ENCODE measurements around the gene CYP2D6.
"Not testable (repeated sequence)": the region's sequence is repeated elsewhere in the genome, so short reads cannot be mapped to it uniquely, and the experiment has no call there.

CYP2D6 gene

GRCh38 chr22:42131562-42131961 is 952 bp upstream of the CYP2D6 start:
- DNase-seq = no peak

DNA sequence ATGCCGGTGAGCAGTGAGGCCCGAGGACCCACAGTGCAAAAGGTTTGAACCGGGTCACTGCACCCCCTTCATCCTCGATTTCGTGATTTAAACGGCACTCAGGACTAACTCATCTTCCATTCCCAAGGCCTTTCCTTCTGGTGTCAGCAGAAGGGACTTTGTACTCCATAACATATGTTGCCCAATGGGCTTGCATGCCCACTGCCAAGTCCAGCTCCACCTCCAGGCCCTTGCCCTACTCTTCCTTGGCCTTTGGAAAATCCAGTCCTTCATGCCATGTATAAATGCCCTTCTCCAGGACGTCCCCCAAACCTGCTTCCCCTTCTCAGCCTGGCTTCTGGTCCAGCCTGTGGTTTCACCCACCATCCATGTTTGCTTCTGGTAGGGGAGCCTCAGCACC is 428 bp downstream of the CYP2D6 start:
- not testable (repeated sequence) for DNase-seq

DNA sequence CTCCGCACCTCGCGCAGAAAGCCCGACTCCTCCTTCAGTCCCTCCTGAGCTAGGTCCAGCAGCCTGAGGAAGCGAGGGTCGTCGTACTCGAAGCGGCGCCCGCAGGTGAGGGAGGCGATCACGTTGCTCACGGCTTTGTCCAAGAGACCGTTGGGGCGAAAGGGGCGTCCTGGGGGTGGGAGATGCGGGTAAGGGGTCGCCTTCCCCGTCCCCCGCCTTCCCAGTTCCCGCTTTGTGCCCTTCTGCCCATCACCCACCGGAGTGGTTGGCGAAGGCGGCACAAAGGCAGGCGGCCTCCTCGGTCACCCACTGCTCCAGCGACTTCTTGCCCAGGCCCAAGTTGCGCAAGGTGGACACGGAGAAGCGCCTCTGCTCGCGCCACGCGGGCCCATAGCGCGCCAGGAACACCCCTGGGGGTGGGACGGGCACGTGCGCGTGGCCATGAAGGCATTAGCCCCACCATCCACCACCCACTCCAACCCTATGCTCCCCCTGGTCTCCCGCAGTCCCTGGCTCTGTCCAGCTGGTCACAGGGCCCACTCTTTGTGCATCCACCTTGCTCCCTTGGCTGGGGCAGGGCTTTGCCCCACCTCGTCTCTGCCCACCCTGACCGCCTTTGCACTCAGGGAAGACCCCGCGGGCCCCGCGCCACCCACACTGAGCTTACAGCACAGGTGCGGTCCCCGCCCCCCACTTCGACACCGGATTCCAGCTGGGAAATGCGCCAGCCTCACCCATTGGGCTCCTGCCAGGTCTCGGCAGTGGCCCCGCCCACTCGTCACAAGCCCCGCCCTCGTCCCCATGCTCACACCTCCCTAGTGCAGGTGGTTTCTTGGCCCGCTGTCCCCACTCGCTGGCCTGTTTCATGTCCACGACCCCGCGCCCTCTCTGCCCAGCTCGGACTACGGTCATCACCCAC is 1.6 kb downstream of the CYP2D6 start:
- not testable (repeated sequence) for DNase-seq

GRCh38 chr22:42128007-42128406 is 2.6 kb downstream of the CYP2D6 start:
- DNase-seq = not testable (repeated sequence)

- DNase-seq = no peak
Measured at GRCh38 chr22:42127606-42128005, 3.0 kb downstream of the CYP2D6 start.

- DNase-seq = not testable (repeated sequence)
Measured at GRCh38 chr22:42123529-42123928, 7.1 kb downstream of the CYP2D6 start.

DNA sequence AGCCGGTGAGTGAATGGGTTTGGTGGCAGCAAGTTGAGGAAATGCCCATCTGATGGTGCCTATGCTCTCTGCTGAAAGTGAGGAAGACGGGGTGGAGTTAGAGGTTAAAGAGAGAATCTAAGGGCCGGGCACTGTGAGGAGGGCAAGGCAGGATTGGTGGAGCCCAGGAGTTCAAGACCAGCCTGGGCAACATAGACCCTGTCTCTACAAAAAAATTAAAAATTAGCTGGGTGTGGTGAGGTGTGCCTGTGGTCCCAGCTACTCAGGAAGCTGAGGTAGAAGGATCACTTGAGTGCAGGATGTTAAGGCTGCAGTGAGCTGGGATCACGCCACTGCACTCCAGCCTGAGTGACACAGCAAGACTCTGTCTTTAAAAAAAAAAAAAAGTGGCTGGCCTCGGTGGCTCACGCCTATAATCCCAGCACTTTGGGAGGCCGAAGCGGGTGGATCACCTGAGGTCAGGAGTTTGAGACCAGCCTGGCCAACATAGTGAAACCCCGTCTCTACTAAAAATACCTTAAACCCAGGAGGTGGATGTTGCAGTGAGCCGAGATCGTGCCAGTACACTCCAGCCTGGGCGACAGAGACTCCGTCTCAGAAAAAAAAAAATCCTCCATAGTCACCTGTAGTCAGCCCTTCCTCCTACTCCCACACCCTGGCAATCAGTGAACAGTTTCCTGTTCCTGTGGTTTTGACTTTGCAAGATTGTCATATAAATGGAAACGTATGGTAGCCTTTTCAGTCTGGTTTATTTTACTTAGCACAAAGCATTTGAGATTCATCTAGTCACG is 10.2 kb downstream of the CYP2D6 start:
- peak; percentile 73 for DNase-seq

GRCh38 chr22:42116848-42117424 is 13.7 kb downstream of the CYP2D6 start:
- no peak for DNase-seq

- not testable (repeated sequence) for DNase-seq
Measured at GRCh38 chr22:42115420-42115830, 15.2 kb downstream of the CYP2D6 start.

DNA sequence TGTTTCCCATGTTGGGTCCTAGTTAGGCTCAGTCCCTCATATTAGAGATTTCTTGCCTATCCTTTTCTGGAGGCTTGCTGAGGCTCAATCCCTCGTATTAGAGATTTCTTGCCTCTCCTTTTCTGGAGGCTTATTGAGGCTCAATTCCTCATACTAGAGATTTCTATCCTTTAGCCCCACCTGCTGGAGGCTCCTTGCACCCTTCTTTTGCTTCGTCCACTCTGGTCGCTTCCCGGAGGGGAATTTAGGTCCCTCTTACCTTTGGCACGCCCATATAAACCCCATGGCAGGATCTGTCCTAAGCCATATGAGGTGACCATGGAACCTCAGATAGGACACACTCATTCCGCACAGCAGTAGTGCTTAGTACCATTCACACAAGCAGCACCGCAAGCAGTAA is 15.9 kb downstream of the CYP2D6 start:
- no peak for DNase-seq

- DNase-seq = not testable (repeated sequence)
Measured at GRCh38 chr22:42112793-42113192, 17.8 kb downstream of the CYP2D6 start.

- DNase-seq = no peak
Measured at GRCh38 chr22:42111798-42112197, 18.8 kb downstream of the CYP2D6 start.

DNA sequence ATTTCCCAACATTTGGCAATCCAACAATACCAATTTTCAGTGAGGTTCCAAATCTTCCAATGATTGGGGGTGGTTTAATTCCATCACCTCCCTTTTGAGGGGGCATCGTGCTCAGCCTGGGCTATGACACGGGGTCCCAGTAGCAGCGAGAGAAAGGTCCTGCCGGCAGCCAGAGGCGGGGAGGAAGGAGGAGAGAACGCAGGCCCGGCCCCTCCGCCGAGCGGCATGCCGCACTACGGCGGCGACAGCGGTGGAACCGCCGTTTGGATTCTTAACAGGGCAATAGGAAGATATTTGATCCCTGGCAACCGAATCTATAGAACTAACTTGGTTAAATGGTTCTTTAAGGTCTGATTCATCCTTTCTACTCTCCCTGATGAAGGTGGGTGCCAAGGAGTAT is 21.8 kb downstream of the CYP2D6 start:
- DNase-seq = no peak

DNA sequence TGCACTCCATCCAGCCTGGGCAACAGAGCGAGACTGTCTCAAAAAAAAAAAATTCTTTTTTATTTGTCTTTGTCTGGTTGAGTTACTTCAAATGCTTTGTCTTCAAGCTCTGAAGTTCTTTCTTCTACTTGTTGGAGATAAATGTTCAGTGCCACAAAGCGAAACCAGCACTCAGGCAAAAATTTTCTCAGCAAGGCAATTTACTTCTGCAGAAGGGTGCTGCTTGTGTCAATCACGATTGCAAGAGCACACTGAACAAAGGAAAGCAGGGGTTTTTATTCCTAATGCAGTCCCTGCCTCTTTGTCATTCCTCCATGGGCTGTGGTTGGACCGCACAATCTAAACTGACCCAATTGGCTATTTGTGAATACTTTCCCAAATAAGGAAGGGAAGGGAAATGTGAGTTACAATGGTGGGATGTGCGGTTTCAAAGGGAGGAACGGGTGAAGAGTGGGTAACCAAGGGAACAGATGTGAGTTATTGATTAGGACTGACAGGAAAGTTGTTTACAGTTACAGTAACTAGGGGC is 26.2 kb downstream of the CYP2D6 start:
- not testable (repeated sequence) for DNase-seq

GRCh38 chr22:42101199-42101598 is 29.4 kb downstream of the CYP2D6 start:
- no peak for DNase-seq

- DNase-seq = no peak
Measured at GRCh38 chr22:42091455-42091782, 39.2 kb downstream of the CYP2D6 start.

DNA sequence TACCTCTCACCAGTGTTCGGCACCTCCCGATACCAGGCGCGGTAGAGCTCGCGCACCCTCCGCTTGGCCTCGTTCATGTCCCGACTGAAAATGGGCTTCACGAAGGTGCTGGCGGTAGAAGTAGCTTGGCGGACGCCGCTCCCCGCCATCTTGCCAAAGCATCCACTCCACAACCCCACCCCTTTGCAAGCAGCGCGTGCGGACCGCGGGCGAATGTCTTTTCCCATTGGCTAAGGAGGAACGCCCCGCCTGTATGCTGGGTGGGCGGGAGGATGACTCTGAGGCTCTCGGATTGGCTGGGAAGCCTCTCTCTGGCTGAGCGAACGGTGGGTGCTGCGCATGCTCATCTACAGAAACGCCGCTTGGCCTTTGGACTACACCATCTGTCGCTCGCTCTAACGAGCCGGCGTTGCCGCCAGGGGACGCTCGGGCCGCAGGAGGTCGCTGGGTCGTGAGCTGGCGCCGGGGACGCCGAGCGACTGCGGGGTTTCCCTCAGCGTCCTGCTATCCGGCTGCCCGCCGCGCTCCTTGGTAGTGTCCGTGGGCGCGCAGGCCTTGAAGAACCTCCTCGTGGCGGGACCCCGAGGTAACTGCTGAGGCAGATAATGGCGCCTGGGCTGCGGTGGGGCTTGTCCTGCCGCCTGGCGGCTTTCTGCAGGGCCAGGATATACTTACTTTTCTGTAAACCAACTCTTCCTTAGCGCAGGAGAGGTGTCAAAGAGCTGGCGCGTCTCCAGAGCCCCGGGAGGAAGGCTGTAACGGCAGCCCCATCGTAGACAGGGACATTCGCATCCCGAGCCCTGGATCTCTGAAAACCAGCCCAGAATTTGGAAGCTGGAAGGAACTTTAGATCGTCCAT is 39.8 kb downstream of the CYP2D6 start, which contains the start of gene NDUFA6:
TSS of gene NDUFA6 (minus strand) at position 177 of the 859 bp plus-strand sequence. CDS start at position 149, 28 bp downstream.
- peak; percentile 99 for DNase-seq

- DNase-seq = no peak
Measured at GRCh38 chr22:42086051-42086450, 44.6 kb downstream of the CYP2D6 start.

- no peak for DNase-seq
Measured at GRCh38 chr22:42084874-42085273, 45.7 kb downstream of the CYP2D6 start.

- DNase-seq = no peak
Measured at GRCh38 chr22:42083119-42083518, 47.5 kb downstream of the CYP2D6 start.

DNA sequence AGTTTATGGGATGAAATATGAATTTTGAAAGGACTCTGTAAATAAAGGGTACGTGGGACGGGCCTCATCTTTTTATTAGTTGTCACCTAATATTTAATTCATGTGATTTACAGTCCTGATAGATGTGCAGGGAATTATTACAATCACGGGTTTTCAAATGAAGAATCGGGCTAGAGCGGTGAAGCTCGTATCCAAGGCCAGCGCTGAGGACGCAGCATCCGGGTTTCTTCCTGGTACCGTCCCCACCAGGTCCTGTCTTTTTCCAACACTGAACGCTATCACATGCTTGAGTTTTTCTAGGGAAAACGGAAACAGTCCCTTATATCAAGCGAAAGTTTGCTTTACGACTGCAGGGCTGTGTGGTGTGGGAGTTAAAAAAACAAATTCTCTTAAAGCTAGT is 50.3 kb downstream of the CYP2D6 start:
- DNase-seq = no peak

Measured in activated effector memory CD4-positive, alpha-beta T cell treated with anti-CD3 and anti-CD28 coated beads, Interleukin-2, amount 50 U/mL, for 16 hours (primary cell).